Endothelial cell of umbilical vein (primary cell): ENCODE measurements around the gene FBXO7. TPM values are rescaled to one million over a fixed set of nuclear protein-coding genes. Genes with fewer than 3 reads are reported as not detected.

ENCODE experiments used
- BruUV-seq: library from RNA; stranded (reverse); fragments of 400-500 nt; replicated peaks from 2 replicates; lab custom pipeline; 2021; lab: Mats Ljungman, UMichigan
- CTCF ChIA-PET: fragments of 300-600, 350-600 bp; sonication (Branson Sonifier 250); formaldehyde crosslinking; loops from one replicate; lab custom pipeline; 2021; ENCODE audit warnings: antibody characterized with exemption, inconsistent platforms; lab: Charles Lee
- POLR2A ChIA-PET: fragments of 300-600, 350-600 bp; sonication (Branson Sonifier 250); formaldehyde crosslinking; loops from one replicate; lab custom pipeline; 2021; ENCODE audit warnings: antibody characterized with exemption, inconsistent platforms; lab: Charles Lee
- DNase-seq: peaks from one replicate; pipeline ENCODE4 v3.0.0-alpha.2; 2011; ENCODE audit warnings: low read depth, low spot score
- FAIRE-seq: peaks from 2 replicates; lab custom pipeline; 2011; peaks lifted over from hg19 to GRCh38; lab: Jason Lieb, UNC
- H2AFZ ChIP-seq: 2 replicates; pipeline ENCODE4 v1.6.0; 2012; ENCODE audit warnings: low read depth, low read length, control low read depth, inconsistent platforms
- H3K27ac ChIP-seq: 2 replicates; pipeline ENCODE4 v1.5.1; 2011; ENCODE audit warnings: low read depth, mild to moderate bottlenecking, control low read depth, low read length, moderate library complexity; ENCODE audit not compliant: insufficient read depth
- H3K27me3 ChIP-seq, 2 experiments: 2 replicates each; pipeline versions ENCODE4 v1.6.0 to v1.6.1; 2011; ENCODE audit warnings: low read length in 2 of 2, mixed read lengths in 1 of 2; ENCODE audit not compliant: control insufficient read depth in 2 of 2, insufficient read depth in 2 of 2
- H3K36me3 ChIP-seq, 2 experiments: 2 replicates in 1 of 2; 3 replicates in 1 of 2; pipeline ENCODE4 v1.5.1; 2011; ENCODE audit warnings: low read length in 2 of 2, mild to moderate bottlenecking in 1 of 2, moderate library complexity in 1 of 2; ENCODE audit not compliant: control insufficient read depth in 2 of 2, insufficient read depth in 2 of 2; ENCODE audit errors: extremely low read depth in 1 of 2
- H3K4me1 ChIP-seq: 3 replicates; pipeline ENCODE4 v1.5.1; 2011; ENCODE audit warnings: mild to moderate bottlenecking, low read length; ENCODE audit not compliant: control insufficient read depth, insufficient read depth; ENCODE audit errors: extremely low read depth
- H3K4me2 ChIP-seq: 2 replicates; pipeline ENCODE4 v1.6.1; 2011; ENCODE audit warnings: low read length, control low read depth, mixed read lengths; ENCODE audit not compliant: insufficient read depth
- H3K4me3 ChIP-seq, 3 experiments: fragments of 200-600 bp in 1 of 3; sonication (generic), shearing (Covaris generic) in 1 of 3; replicated peaks in 1 of 3; 2 replicates each; pipeline ENCODE4 v1.5.1; 2011 to 2016; ENCODE audit warnings: control low read depth in 3 of 3, low read length in 3 of 3, mild to moderate bottlenecking in 2 of 3, inconsistent platforms in 1 of 3, low read depth in 1 of 3, moderate library complexity in 1 of 3; ENCODE audit not compliant: insufficient read depth in 1 of 3
- H3K79me2 ChIP-seq: 2 replicates; pipeline ENCODE4 v1.6.0; 2012; ENCODE audit warnings: low read length, inconsistent platforms; ENCODE audit not compliant: control insufficient read depth, insufficient read depth
- H3K9ac ChIP-seq: replicated peaks from 2 replicates; pipeline ENCODE3; 2011; ENCODE audit warnings: low read length, control low read depth; ENCODE audit not compliant: insufficient read depth; ENCODE audit errors: extremely low read depth
- H3K9me1 ChIP-seq: replicated peaks from 3 replicates; pipeline ENCODE4 v1.6.0; 2011; ENCODE audit warnings: mild to moderate bottlenecking, low read length; ENCODE audit not compliant: control insufficient read depth, insufficient read depth; ENCODE audit errors: extremely low read depth
- H3K9me3 ChIP-seq: replicated peaks from 2 replicates; pipeline ENCODE4 v1.5.1; 2012; ENCODE audit warnings: low read length, inconsistent platforms; ENCODE audit not compliant: control insufficient read depth, insufficient read depth
- H4K20me1 ChIP-seq: replicated peaks from 2 replicates; pipeline ENCODE3; 2011; ENCODE audit warnings: mild to moderate bottlenecking, low read length; ENCODE audit not compliant: control insufficient read depth, insufficient read depth; ENCODE audit errors: extremely low read depth
- EZH2 ChIP-seq: IDR thresholded peaks from 2 replicates; pipeline ENCODE4 v1.6.1; 2012; ENCODE audit warnings: borderline replicate concordance, low read depth, mild to moderate bottlenecking, moderate library complexity, low read length, inconsistent platforms; ENCODE audit not compliant: severe bottlenecking
- FOS ChIP-seq: IDR thresholded peaks from 2 replicates; pipeline ENCODE4 v1.6.1; 2011; ENCODE audit warnings: mild to moderate bottlenecking, low read length, moderate library complexity, borderline replicate concordance; ENCODE audit not compliant: insufficient read depth
- GATA2 ChIP-seq: IDR thresholded peaks from 2 replicates; pipeline ENCODE4 v1.7.0; 2011; ENCODE audit warnings: low read depth, mild to moderate bottlenecking, moderate library complexity, mixed read lengths, low read length; ENCODE audit not compliant: insufficient read length, insufficient read depth
- JUN ChIP-seq: IDR thresholded peaks from 2 replicates; pipeline ENCODE4 v1.6.1; 2011; ENCODE audit warnings: borderline replicate concordance, low read depth; ENCODE audit not compliant: insufficient read length, insufficient read depth
- MYC ChIP-seq: IDR thresholded peaks from one replicate; pipeline ENCODE4 v1.6.1; 2011; ENCODE audit warnings: mild to moderate bottlenecking, low read depth, low read length
- POLR2A ChIP-seq: IDR thresholded peaks from 2 replicates; pipeline ENCODE4 v1.6.1; 2012; ENCODE audit warnings: low read depth, mild to moderate bottlenecking, control low read depth, low read length
- POLR2AphosphoS5 ChIP-seq: IDR thresholded peaks from 2 replicates; pipeline ENCODE4 v1.6.1; 2012; ENCODE audit warnings: low read depth, mild to moderate bottlenecking, control low read depth, low read length, moderate library complexity; ENCODE audit not compliant: insufficient read depth
- dilution Hi-C: fragments of 300-500 bp; cut with MboI; formaldehyde crosslinking; loops from one replicate; pipeline ENCODE4 v1.15.0; 2019; ENCODE audit warnings: low sequenced_read_pairs; ENCODE audit not compliant: extremely low pct_ligation_motif_present
- intact Hi-C: fragments of 100-400 bp; cut with micrococcal nuclease; formaldehyde crosslinking; loops from one replicate; pipeline ENCODE4 v1.10.0; 2022
- polyA plus RNA-seq, 4 experiments: library from polyadenylated mRNA; depleted of rRNA in 3 of 4; stranded (reverse) in 3 of 4; unstranded in 1 of 4; fragments of >200 nt; gene quantifications; 2 replicates each; pipeline versions ENCODE4 v1.2.1 to v1.2.3, GENCODE V29; 2011 to 2012; ENCODE audit warnings: missing spikeins in 1 of 4
- total RNA-seq: library from RNA; stranded (reverse); gene quantifications from 2 replicates; pipeline ENCODE4 v1.2.3, GENCODE V29; 2021
- TF ChIP-seq, protein P1 (sequence below): IDR thresholded peaks from 2 replicates; pipeline ENCODE4 v1.6.1; 2011; ENCODE audit not compliant: insufficient read depth, insufficient read length
- TF ChIP-seq, protein P2 (sequence below), 2 donors: IDR thresholded peaks; 1 replicate in 1 of 2; 2 replicates in 1 of 2; pipeline ENCODE4 v1.5.1; 2011; ENCODE audit warnings: low read length in 2 of 2, mild to moderate bottlenecking in 2 of 2, moderate library complexity in 2 of 2, control low read depth in 1 of 2, inconsistent platforms in 1 of 2, low read depth in 1 of 2; ENCODE audit not compliant: insufficient read depth in 1 of 2; ENCODE audit errors: extremely low read depth in 1 of 2

The FBXO7 gene
- total and polyA plus RNA-seq, 2 donors (not counting 3 experiments of a cell fraction or from before 2014, with no cell fraction given): 81.1 to 112 TPM

DNA sequence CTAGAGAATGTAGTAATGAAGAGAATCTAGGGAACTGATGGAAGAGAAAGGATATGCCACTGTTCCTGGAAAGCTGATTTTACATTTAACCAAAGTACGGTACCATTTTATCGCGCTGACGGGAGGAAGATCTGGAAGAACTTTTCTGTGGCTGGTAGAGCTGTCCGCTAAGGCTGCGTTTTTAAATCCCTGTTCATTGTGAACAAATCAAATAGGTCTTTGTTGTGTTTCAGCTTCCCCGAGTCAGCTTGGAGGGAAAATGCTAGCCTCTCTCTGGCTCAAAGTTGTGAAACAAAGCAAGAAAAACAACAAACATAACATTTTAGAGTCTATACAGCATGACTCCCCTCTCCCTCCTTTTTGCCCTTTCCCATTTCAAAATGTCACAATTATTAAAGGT lies 34.4 kb downstream of the FBXO7 start:
- dilution Hi-C loops: no loop called here
- intact Hi-C loops: no loop called here
- Histone ChIP-seq H3K36me3 (no peaks in the 10 kb centered on the region), H3K79me2 (no peaks in the 10 kb centered on the region), H3K4me2 (no peak overlapping the region), H3K4me3 (no peak overlapping the region), H3K9ac (no peak overlapping the region), H2AFZ (no peak overlapping the region), H4K20me1 (no peaks in the 10 kb centered on the region), H3K27ac (no peak overlapping the region), H3K9me3 (no peaks in the 10 kb centered on the region), H3K4me1 (no peaks in the 10 kb centered on the region), H3K27me3 (no peaks in the 10 kb centered on the region), H3K9me1 (no peaks in the 10 kb centered on the region)
- BruUV-seq: no TSS peak
- CTCF ChIA-PET: interaction anchor here (0.9 kb wide), 1 partner anchor 19 kb away, joined by 3 read pairs; no protein-coding TSS in a partner anchor
- TF ChIP-seq JUN (no peak), MYC (no peak), FOS (no peak), POLR2A (no peak), POLR2AphosphoS5 (no peak), EZH2 (no peak), GATA2 (no peak)
- TF ChIP-seq, protein P1, sequence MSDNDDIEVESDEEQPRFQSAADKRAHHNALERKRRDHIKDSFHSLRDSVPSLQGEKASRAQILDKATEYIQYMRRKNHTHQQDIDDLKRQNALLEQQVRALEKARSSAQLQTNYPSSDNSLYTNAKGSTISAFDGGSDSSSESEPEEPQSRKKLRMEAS: no peak
- TF ChIP-seq, protein P2, sequence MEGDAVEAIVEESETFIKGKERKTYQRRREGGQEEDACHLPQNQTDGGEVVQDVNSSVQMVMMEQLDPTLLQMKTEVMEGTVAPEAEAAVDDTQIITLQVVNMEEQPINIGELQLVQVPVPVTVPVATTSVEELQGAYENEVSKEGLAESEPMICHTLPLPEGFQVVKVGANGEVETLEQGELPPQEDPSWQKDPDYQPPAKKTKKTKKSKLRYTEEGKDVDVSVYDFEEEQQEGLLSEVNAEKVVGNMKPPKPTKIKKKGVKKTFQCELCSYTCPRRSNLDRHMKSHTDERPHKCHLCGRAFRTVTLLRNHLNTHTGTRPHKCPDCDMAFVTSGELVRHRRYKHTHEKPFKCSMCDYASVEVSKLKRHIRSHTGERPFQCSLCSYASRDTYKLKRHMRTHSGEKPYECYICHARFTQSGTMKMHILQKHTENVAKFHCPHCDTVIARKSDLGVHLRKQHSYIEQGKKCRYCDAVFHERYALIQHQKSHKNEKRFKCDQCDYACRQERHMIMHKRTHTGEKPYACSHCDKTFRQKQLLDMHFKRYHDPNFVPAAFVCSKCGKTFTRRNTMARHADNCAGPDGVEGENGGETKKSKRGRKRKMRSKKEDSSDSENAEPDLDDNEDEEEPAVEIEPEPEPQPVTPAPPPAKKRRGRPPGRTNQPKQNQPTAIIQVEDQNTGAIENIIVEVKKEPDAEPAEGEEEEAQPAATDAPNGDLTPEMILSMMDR (IDR thresholded peaks at IDR 0.05; ENCODE audit: extremely low read depth in 1 of 2, insufficient read depth in 1 of 2, low read depth in 1 of 2, low read length in 2 of 2): no peak
- no peak for DNase-seq
- no peak for FAIRE-seq
- POLR2A ChIA-PET: no interaction called here
